WTC11 (cell line): ENCODE data around the gene SLC25A23. TPM values are rescaled to one million over a fixed set of nuclear protein-coding genes. Genes with fewer than 3 reads are reported as not detected.

Source experiments
- ATAC-seq: fragments of 200-7000 bp; cut with Tn5 transposase; 2 replicates; pipeline ENCODE4 v1.10.0; 2021; ENCODE audit warnings: mild to moderate bottlenecking, moderate library complexity
- CTCF ChIA-PET: fragments of 300-600 bp; sonication (Branson Sonifier 250); formaldehyde crosslinking; loops from one replicate; lab custom pipeline; 2021; ENCODE audit warnings: antibody characterized with exemption; lab: Charles Lee
- POLR2A ChIA-PET: fragments of 350-600 bp; sonication (Branson Sonifier 250); formaldehyde crosslinking; loops from one replicate; lab custom pipeline; 2021; ENCODE audit warnings: antibody characterized with exemption; lab: Charles Lee
- DNase-seq: peaks from one replicate; pipeline ENCODE4 v3.0.0; 2021; ENCODE audit warnings: low spot score
- H3K27ac Mint-ChIP-seq: 2 replicates; pipeline ENCODE4 v1.8.0; 2021; ENCODE audit warnings: mixed read lengths
- H3K27me3 Mint-ChIP-seq: 2 replicates; pipeline ENCODE4 v1.8.0; 2021; ENCODE audit warnings: low read depth, mild to moderate bottlenecking, moderate library complexity, mixed read lengths
- H3K36me3 Mint-ChIP-seq: 2 replicates; pipeline ENCODE4 v1.8.0; 2021; ENCODE audit warnings: mixed read lengths
- H3K4me1 Mint-ChIP-seq: 2 replicates; pipeline ENCODE4 v1.8.0; 2022; ENCODE audit warnings: mixed read lengths
- H3K4me3 Mint-ChIP-seq: 2 replicates; pipeline ENCODE4 v1.8.0; 2021; ENCODE audit warnings: mild to moderate bottlenecking, moderate library complexity, mixed read lengths
- H3K9me3 Mint-ChIP-seq: 2 replicates; pipeline ENCODE4 v1.8.0; 2021; ENCODE audit warnings: mixed read lengths
- ESRRA ChIP-seq: sonication (generic); formaldehyde crosslinking; IDR thresholded peaks from 2 replicates; pipeline ENCODE4 v1.8.1; 2022; ENCODE audit warnings: mild to moderate bottlenecking, missing genetic modification reagents, borderline replicate concordance
- GTF2I ChIP-seq: fragments of 250-450 bp; sonication (Bioruptor Pico); conservative IDR thresholded peaks from 2 replicates; pipeline ENCODE4 v1.4.0; 2021; ENCODE audit warnings: mild to moderate bottlenecking
- HMGA2 ChIP-seq: fragments of 250-450 bp; sonication (Bioruptor Pico); IDR thresholded peaks from 2 replicates; pipeline ENCODE4 v1.4.0; 2021; ENCODE audit warnings: mild to moderate bottlenecking, moderate library complexity
- JUN ChIP-seq: sonication (generic); formaldehyde crosslinking; IDR thresholded peaks from 2 replicates; pipeline ENCODE4 v1.8.0; 2023; ENCODE audit warnings: mild to moderate bottlenecking, missing genetic modification reagents
- KAT7 ChIP-seq: sonication (generic); formaldehyde crosslinking; IDR thresholded peaks from 2 replicates; pipeline ENCODE4 v1.8.1; 2023; ENCODE audit warnings: missing genetic modification reagents, mild to moderate bottlenecking, borderline replicate concordance
- NR3C1 ChIP-seq: sonication (generic); formaldehyde crosslinking; conservative IDR thresholded peaks from 2 replicates; pipeline ENCODE4 v1.8.1; 2023; ENCODE audit warnings: low read depth, mild to moderate bottlenecking, missing genetic modification reagents
- OVOL2 ChIP-seq: fragments of 250-450 bp; sonication (Bioruptor Pico); IDR thresholded peaks from 2 replicates; pipeline ENCODE4 v1.9.0; 2021; ENCODE audit warnings: mild to moderate bottlenecking, borderline replicate concordance
- PRRX2 ChIP-seq: fragments of 250-450 bp; sonication (Bioruptor Pico); IDR thresholded peaks from 2 replicates; pipeline ENCODE4 v1.8.0; 2021; ENCODE audit warnings: mild to moderate bottlenecking
- RELA ChIP-seq: sonication (generic); formaldehyde crosslinking; IDR thresholded peaks from 2 replicates; pipeline ENCODE4 v1.8.1; 2022; ENCODE audit warnings: missing genetic modification reagents, mild to moderate bottlenecking, borderline replicate concordance
- RORB ChIP-seq: fragments of 250-450 bp; sonication (Bioruptor Pico); IDR thresholded peaks from 2 replicates; pipeline ENCODE4 v1.9.0; 2021; ENCODE audit warnings: mild to moderate bottlenecking
- TP53 ChIP-seq: sonication (generic); formaldehyde crosslinking; IDR thresholded peaks from 2 replicates; pipeline ENCODE4 v1.8.1; 2023; ENCODE audit warnings: mild to moderate bottlenecking, missing genetic modification reagents
- ZNF317 ChIP-seq: sonication (generic); formaldehyde crosslinking; IDR thresholded peaks from 2 replicates; pipeline ENCODE4 v1.8.1; 2023; ENCODE audit warnings: low read depth, mild to moderate bottlenecking, moderate library complexity, missing genetic modification reagents, borderline replicate concordance
- ZNF416 ChIP-seq: fragments of 250-450 bp; sonication (Bioruptor Pico); IDR thresholded peaks from 2 replicates; pipeline ENCODE4 v1.9.0; 2021; ENCODE audit warnings: mild to moderate bottlenecking, inconsistent platforms
- ZNF423 ChIP-seq: fragments of 250-450 bp; sonication (Bioruptor Pico); IDR thresholded peaks from 2 replicates; pipeline ENCODE4 v2.1.2; 2022; ENCODE audit warnings: mild to moderate bottlenecking, moderate library complexity
- ZNF671 ChIP-seq: fragments of 250-450 bp; sonication (Bioruptor Pico); IDR thresholded peaks from 2 replicates; pipeline ENCODE4 v1.8.0; 2021; ENCODE audit warnings: mild to moderate bottlenecking
- total RNA-seq: library from RNA; stranded (reverse); gene quantifications from 3 replicates; pipeline ENCODE4 v1.2.3, GENCODE V29; 2021
- TF ChIP-seq, protein P1 (sequence below): fragments of 250-450 bp; sonication (Bioruptor Pico); conservative IDR thresholded peaks from 2 replicates; pipeline ENCODE4 v1.9.0; 2021; ENCODE audit warnings: mild to moderate bottlenecking
- TF ChIP-seq, protein P2 (sequence below): sonication (generic); formaldehyde crosslinking; IDR thresholded peaks from 2 replicates; pipeline ENCODE4 v1.8.0; 2022; ENCODE audit warnings: mild to moderate bottlenecking, missing genetic modification reagents
- TF ChIP-seq, protein P3 (sequence below): sonication (generic); formaldehyde crosslinking; IDR thresholded peaks from 2 replicates; pipeline ENCODE4 v1.8.0; 2023; ENCODE audit warnings: mild to moderate bottlenecking, missing genetic modification reagents
- TF ChIP-seq, protein P4 (sequence below): fragments of 250-450 bp; sonication (Bioruptor Pico); IDR thresholded peaks from 2 replicates; pipeline ENCODE4 v1.9.0; 2021; ENCODE audit warnings: mild to moderate bottlenecking
- TF ChIP-seq, protein P5 (sequence below): sonication (generic); formaldehyde crosslinking; conservative IDR thresholded peaks from 2 replicates; pipeline ENCODE4 v1.8.1; 2022; ENCODE audit warnings: mild to moderate bottlenecking, missing genetic modification reagents
- TF ChIP-seq, protein P6 (sequence below): sonication (generic); formaldehyde crosslinking; IDR thresholded peaks from 2 replicates; pipeline ENCODE4 v1.8.1; 2022; ENCODE audit warnings: low read depth, missing genetic modification reagents, borderline replicate concordance
- TF ChIP-seq, protein P7 (sequence below): sonication (generic); formaldehyde crosslinking; IDR thresholded peaks from 2 replicates; pipeline ENCODE4 v1.8.1; 2023; ENCODE audit warnings: mild to moderate bottlenecking, missing genetic modification reagents, moderate library complexity

Gene SLC25A23
- total RNA-seq, 1 experiment from 2014 or later: 63.6 TPM

DNA sequence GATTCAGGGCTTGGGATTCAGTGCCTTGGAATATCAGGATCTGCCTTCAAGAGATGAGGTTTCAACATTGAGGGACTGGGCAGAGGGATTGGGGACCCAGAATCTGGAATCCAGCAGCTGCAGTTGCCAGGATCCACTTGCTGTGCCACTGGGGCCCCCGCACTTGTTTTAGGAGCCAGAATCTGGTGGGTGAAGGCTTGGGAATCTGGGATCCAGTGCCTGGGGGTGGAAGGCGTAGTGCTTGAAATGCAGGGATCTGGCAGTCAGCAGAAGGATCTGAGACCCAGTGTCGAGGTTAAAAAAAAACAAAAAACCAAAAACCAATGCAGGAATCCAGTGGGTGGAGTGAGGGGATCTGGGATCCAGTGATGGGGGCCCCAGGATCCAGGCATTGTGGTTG, 18.7 kb downstream of the SLC25A23 start (continued):
- TF ChIP-seq, protein P1, sequence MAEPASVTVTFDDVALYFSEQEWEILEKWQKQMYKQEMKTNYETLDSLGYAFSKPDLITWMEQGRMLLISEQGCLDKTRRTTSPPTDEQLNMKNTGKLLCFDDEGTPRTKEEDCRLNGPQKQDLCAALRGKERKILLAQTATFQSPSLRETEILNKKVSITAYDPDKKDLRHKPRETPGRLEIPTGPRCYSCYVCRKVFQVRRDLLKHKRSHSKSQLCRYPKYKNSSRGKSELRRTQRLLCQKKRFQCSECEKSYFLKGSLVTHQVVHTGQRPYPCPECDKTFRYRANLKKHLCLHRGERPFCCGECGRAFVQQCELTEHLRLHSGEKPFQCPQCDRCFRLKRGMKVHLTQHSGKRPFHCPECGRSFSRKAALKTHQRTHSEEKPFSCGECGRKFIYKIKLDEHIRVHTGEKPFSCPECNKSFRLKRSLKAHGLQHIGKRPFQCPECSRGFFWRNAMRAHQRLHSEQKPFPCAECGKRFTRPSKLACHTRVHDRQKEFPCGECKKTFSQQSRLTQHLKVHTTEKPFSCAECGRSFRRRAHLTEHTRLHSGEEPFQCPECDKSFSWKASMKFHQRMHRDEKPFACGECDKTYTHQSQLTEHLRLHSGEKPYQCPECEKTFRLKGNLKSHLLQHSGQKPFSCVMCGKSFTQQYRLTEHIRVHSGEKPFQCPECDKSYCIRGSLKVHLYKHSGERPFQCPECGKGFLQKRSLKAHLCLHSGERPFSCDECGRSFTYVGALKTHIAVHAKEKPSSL (CRISPR knock-in tag): no peak
- TF ChIP-seq, protein P2, sequence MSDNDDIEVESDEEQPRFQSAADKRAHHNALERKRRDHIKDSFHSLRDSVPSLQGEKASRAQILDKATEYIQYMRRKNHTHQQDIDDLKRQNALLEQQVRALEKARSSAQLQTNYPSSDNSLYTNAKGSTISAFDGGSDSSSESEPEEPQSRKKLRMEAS (CRISPR knock-in tag): no peak

DNA sequence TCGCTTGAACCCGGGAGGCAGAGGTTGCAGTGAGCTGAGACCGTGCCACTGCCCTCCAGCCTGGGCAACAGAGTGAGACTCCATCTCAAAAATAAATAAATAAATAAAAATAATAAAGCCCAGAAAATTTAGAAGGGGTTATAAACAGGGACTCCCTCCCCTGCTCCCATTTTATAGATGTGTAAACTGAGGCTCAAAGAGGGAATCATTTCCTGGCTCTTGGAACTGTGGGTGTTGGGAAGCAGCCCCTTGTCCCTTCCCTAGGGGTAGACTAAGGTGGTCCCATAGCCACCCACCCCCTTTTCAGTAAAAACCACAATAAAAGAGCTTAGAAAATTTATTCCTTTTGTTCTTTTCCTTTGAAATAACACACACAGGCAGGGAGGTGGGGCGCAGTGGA, 19.8 kb downstream of the SLC25A23 start:
- Mint-ChIP-seq H3K4me1 (no peaks in the 10 kb centered on the region), H3K9me3 (no peaks in the 10 kb centered on the region), H3K36me3 (no peaks in the 10 kb centered on the region), H3K27me3 (peaks cover 4% of the 10 kb centered on the region; the same call in 1 of the 2 replicates), H3K4me3 (no peak overlapping the region), H3K27ac (no peak overlapping the region)
- ATAC-seq: no peak
- CTCF ChIA-PET: no interaction called here
- POLR2A ChIA-PET: no interaction called here
- no peak for DNase-seq
- TF ChIP-seq, protein P3, sequence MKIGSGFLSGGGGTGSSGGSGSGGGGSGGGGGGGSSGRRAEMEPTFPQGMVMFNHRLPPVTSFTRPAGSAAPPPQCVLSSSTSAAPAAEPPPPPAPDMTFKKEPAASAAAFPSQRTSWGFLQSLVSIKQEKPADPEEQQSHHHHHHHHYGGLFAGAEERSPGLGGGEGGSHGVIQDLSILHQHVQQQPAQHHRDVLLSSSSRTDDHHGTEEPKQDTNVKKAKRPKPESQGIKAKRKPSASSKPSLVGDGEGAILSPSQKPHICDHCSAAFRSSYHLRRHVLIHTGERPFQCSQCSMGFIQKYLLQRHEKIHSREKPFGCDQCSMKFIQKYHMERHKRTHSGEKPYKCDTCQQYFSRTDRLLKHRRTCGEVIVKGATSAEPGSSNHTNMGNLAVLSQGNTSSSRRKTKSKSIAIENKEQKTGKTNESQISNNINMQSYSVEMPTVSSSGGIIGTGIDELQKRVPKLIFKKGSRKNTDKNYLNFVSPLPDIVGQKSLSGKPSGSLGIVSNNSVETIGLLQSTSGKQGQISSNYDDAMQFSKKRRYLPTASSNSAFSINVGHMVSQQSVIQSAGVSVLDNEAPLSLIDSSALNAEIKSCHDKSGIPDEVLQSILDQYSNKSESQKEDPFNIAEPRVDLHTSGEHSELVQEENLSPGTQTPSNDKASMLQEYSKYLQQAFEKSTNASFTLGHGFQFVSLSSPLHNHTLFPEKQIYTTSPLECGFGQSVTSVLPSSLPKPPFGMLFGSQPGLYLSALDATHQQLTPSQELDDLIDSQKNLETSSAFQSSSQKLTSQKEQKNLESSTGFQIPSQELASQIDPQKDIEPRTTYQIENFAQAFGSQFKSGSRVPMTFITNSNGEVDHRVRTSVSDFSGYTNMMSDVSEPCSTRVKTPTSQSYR: no peak
- TF ChIP-seq OVOL2 (CRISPR knock-in tag) (no peak), GTF2I (CRISPR knock-in tag) (0 out of 2 replicates have a peak, but pooled peaks have one; percentile 13), ESRRA (CRISPR knock-in tag) (no peak)

DNA sequence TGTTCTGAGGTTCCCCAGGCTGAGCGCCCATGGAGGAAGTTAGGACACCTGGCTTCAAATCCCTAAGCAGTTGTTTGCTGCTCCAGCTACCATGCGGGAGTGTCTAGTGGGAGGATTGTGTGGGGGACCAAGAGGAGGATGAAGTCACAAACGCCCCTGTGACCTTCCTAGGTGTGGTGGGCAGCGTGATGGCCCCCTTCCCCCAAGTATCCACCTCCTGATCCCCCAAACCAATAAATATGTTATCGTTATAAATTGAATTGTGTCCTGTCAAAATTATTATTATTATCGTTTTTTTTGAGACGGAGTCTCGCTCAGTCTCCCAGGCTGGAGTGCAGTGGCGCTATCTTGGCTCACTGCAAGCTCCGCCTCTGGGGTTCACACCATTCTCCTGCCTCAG, 25.9 kb downstream of the SLC25A23 start, which contains the start of gene SLC25A41:
TSS of gene SLC25A41 (minus strand) at position 101 of the 400 bp plus-strand sequence. CDS start at position 31, 70 bp downstream.
- H3K4me1 Mint-ChIP-seq: no peaks in the 10 kb centered on the region
- no peaks in the 10 kb centered on the region for H3K36me3 Mint-ChIP-seq
- TF ChIP-seq NR3C1 (CRISPR knock-in tag) (no peak), KAT7 (CRISPR knock-in tag) (no peak), ZNF416 (no peak), RORB (no peak), PRRX2 (CRISPR knock-in tag) (no peak)
- TF ChIP-seq, protein P4, sequence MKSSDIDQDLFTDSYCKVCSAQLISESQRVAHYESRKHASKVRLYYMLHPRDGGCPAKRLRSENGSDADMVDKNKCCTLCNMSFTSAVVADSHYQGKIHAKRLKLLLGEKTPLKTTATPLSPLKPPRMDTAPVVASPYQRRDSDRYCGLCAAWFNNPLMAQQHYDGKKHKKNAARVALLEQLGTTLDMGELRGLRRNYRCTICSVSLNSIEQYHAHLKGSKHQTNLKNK: no peak
- TF ChIP-seq, protein P5, sequence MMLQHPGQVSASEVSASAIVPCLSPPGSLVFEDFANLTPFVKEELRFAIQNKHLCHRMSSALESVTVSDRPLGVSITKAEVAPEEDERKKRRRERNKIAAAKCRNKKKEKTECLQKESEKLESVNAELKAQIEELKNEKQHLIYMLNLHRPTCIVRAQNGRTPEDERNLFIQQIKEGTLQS: no peak
- TF ChIP-seq, protein P6, sequence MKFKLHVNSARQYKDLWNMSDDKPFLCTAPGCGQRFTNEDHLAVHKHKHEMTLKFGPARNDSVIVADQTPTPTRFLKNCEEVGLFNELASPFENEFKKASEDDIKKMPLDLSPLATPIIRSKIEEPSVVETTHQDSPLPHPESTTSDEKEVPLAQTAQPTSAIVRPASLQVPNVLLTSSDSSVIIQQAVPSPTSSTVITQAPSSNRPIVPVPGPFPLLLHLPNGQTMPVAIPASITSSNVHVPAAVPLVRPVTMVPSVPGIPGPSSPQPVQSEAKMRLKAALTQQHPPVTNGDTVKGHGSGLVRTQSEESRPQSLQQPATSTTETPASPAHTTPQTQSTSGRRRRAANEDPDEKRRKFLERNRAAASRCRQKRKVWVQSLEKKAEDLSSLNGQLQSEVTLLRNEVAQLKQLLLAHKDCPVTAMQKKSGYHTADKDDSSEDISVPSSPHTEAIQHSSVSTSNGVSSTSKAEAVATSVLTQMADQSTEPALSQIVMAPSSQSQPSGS (CRISPR knock-in tag): no peak
- no peak for DNase-seq
- no peaks in the 10 kb centered on the region for H3K9me3 Mint-ChIP-seq
- H3K27ac Mint-ChIP-seq: no peak within 1 kb of the TSS
- H3K4me3 Mint-ChIP-seq: no peak within 1 kb of the TSS
- no peak for ATAC-seq
- POLR2A ChIA-PET: no interaction called here
- CTCF ChIA-PET: no interaction called here
- H3K27me3 Mint-ChIP-seq: peaks cover 36% of the 10 kb centered on the region

DNA sequence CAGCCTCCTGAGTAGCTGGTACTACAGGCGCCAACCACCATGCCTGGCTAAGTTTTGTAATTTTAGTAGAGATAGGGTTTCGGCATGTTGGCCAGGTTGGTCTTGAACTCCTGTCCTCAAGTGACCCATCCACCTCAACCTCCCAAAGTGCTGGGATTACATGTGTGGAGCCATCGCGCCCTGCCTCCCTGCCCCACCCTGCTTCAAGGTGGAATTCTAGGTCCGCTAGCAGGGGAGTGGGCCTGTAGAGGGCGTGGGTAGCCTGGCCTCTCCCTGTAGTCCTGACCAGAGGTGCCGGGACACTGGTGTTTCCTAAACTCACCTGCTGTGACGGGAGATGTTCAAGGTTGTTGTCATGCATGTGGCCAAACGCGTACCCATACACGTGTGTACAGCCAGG, 26.4 kb downstream of the SLC25A23 start:
- no peaks in the 10 kb centered on the region for H3K4me1 Mint-ChIP-seq
- H3K36me3 Mint-ChIP-seq: no peaks in the 10 kb centered on the region
- DNase-seq (no peak), ATAC-seq (peak; percentile 67)
- CTCF ChIA-PET: no interaction called here
- POLR2A ChIA-PET: no interaction called here
- H3K27me3 Mint-ChIP-seq: peaks cover 36% of the 10 kb centered on the region
- no peak overlapping the region for H3K4me3 Mint-ChIP-seq
- no peaks in the 10 kb centered on the region for H3K9me3 Mint-ChIP-seq
- no peak overlapping the region for H3K27ac Mint-ChIP-seq
- no peak for TF ChIP-seq JUN (CRISPR knock-in tag)
- TF ChIP-seq RELA (CRISPR knock-in tag): no peak
- no peak for TF ChIP-seq HMGA2
- TF ChIP-seq TP53 (CRISPR knock-in tag): no peak
- no peak for TF ChIP-seq ZNF423 (CRISPR knock-in tag)
- no peak for TF ChIP-seq GTF2I (CRISPR knock-in tag)
- TF ChIP-seq ZNF317 (CRISPR knock-in tag): no peak
- no peak for TF ChIP-seq ZNF671
- TF ChIP-seq, protein P6 (CRISPR knock-in tag): no peak
- TF ChIP-seq, protein P7, sequence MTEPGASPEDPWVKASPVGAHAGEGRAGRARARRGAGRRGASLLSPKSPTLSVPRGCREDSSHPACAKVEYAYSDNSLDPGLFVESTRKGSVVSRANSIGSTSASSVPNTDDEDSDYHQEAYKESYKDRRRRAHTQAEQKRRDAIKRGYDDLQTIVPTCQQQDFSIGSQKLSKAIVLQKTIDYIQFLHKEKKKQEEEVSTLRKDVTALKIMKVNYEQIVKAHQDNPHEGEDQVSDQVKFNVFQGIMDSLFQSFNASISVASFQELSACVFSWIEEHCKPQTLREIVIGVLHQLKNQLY (CRISPR knock-in tag): no peak
